Keratinocyte (primary cell): ENCODE data around the gene GREB1.

ENCODE experiments used
- CTCF ChIP-seq, 3 experiments: IDR thresholded peaks in 1 of 3; conservative IDR thresholded peaks in 1 of 3; optimal IDR thresholded peaks in 1 of 3; 2 replicates in 2 of 3; 3 replicates in 1 of 3; pipeline versions ENCODE3 to v1.5.1; 2011; ENCODE audit warnings: low read length in 3 of 3, mild to moderate bottlenecking in 3 of 3, moderate library complexity in 2 of 3, control low read depth in 1 of 3, inconsistent platforms in 1 of 3; ENCODE audit not compliant: insufficient read depth in 2 of 3; ENCODE audit errors: extremely low read depth in 1 of 3
- EZH2 ChIP-seq: IDR thresholded peaks from one replicate; pipeline ENCODE4 v1.6.1; 2012; ENCODE audit warnings: inconsistent platforms, mild to moderate bottlenecking, low read length, moderate library complexity

- TF ChIP-seq CTCF (optimal IDR thresholded peaks at IDR 0.05 in 1 of 3, IDR thresholded peaks at IDR 0.05 in 1 of 3, conservative IDR thresholded peaks at IDR 0.05 in 1 of 3; ENCODE audit: extremely low read depth in 1 of 3, insufficient read depth in 2 of 3, low read length in 3 of 3) (no peak), EZH2 (no peak)
Measured at GRCh38 chr2:11636593-11637295, 102.9 kb downstream of the GREB1 start.
